Activated CD4-positive, alpha-beta T cell treated with anti-CD3 and anti-CD28 coated beads, Interleukin-2, amount 50 U/mL, for 16 hours (primary cell): ENCODE results near the gene THBS4.

Experiments used
- DNase-seq: peaks from one replicate; pipeline ENCODE4 v3.0.0-alpha.2; 2020

Gene THBS4

DNA sequence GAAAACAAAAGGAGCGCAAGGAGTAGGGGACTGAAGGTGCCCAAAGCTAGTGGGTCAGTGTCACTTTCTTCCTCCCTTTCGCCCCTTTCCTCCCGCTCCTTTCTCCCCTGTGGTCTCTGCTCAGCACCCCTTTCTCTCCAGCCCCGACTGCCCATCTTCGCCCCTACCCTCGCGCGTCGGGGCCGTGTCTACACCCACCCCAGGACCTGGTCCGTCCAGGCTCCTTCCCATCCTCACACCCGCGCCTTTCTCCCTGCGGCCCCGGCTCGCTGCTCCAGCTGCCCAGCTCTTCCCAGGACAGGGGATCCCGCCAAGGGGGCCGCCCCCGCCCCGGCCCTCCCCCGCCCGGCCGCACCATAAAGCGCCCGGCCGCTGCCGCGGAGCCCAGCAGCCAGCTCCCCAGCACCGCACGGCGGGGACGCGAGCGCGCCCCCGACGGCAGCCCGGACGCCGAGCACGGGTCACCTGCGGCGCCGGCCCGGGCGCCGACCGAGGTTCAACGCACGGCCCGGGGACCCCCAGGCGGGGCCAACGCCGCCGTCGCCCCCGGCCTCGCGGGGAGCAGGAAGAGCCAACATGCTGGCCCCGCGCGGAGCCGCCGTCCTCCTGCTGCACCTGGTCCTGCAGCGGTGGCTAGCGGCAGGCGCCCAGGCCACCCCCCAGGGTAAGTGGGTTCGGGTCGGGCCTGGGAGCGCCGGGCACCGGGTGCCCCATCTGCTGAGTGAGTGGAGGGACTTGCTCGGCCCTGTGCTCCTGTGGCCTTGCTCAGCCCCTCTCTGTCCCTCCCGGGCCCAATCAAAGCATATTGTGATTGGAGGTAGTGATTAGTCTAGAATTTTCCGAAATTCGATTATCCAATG is at the start of gene THBS4:
TSS of gene THBS4 (plus strand) at position 387 of the 860 bp plus-strand sequence. CDS start at position 577, 190 bp downstream.
- DNase-seq = no peak

DNA sequence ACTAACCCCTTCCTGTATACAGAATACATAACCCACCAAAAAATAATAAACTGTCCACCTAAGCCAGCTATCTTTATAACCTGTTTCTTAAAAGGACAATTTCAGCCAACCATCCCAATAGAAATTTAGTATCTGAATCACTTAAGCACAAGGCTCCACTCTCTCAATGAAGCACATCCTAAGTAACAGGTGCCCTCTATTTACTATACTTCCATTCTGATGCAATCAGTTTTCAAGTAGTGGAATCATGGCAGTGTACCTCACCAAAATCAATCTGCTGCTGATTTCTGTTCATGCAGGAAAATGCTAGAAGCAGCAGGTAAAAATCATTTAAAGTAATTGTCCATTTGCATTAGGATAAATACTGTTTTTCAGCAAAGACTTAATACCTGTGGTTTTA is 48.9 kb upstream of the THBS4 start:
- DNase-seq = no peak

DNA sequence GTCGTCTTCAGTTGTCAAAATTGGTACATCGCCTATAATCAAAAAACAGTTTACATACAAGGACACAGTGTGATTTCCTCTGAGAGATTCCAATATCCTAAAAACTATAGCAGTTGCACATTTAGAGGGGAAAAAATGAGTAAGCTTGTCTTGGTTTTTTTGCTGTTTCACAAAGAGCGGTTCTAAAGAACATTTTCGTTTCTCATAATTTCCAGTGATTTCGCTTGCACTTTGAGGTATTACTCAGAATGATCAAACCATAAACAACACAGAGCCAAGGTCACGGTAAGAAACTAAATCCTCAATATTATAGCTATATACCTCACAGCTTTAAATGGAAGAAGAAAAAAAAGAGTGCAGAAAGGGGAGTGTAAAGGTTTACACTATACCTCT is 44.9 kb upstream of the THBS4 start:
- peak; percentile 93 for DNase-seq

- DNase-seq = peak; percentile 94
Measured at GRCh38 chr5:79990598-79991507, 44.3 kb upstream of the THBS4 start, which contains the start of gene MTX3. Gene MTX3 (minus strand): TSS chr5:79991262. CDS start chr5:79991238, 24 bp downstream.

DNA sequence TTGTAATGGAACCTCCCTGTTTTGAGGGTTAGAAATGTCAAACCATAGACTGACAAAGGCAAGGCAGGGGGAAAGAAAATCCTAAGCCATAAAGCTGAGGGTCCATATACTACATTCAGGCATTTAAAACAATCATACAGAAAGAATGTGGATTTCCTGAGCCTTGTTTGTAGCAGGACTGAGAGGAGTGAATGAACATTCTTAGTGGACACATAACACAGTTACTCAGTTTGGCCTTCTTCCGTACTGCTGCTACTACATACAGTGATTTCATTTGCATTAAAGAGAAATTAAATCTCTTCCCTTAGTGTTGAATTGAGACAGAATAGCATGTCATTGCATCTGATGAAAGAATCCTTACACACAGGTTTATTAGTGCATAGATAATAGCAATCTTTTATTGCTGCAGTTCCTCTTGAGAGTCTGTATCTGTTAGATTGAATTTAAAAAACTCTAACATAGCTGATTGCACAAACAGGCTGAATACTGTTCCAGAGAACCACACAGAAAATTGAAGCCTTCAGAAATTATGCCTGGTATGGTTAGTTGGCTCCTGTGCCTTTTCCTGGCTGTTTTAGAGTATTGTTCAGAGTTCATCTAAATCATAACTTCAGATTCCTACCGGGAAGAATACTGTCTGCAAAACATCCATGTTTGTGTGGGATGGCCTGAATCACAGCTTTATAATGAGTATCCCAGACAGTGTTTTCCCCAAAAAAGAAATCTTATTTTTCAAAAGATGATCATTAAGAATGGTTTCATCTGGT is 42.1 kb upstream of the THBS4 start:
- DNase-seq = no peak

DNA sequence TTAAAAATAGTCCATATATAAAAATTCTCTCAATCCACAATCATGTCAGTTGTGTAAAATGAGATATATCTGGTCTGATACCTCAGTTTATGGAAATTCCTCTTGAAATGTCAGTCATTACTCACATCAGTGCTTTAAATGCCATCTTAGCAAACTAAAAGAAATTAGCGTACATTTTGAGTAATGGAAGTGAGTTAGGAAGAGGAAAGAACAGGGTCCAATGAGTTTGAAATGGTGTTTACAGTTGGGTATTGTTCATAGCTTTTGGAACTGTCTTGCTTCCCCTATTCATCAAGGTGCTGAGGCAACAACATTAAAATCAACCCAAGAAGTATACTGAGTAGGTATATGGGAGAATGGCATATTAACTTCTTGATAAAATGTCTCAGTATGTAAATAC is 35.4 kb upstream of the THBS4 start:
- DNase-seq = no peak

DNA sequence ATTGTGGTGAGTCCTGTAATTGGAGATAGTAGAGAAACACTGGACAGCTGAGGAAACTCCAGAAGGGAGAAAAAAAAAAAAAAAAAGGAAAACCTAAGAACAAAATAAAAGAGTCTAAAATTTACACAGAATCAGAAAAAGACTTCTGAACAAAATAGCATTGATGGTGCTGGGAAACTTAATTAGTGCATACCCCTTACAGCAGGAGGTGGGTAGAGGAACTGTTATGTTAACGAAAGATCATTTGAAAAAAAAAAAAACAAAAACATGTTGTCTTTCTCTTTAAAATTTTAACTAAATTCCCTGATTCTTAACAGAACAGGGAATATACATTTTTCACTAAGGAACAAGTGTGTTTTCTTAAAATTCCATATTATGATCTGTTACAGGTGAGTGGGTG is 32.5 kb upstream of the THBS4 start:
- no peak for DNase-seq

- DNase-seq = no peak
Measured at GRCh38 chr5:80008995-80009765, 26.0 kb upstream of the THBS4 start.

DNA sequence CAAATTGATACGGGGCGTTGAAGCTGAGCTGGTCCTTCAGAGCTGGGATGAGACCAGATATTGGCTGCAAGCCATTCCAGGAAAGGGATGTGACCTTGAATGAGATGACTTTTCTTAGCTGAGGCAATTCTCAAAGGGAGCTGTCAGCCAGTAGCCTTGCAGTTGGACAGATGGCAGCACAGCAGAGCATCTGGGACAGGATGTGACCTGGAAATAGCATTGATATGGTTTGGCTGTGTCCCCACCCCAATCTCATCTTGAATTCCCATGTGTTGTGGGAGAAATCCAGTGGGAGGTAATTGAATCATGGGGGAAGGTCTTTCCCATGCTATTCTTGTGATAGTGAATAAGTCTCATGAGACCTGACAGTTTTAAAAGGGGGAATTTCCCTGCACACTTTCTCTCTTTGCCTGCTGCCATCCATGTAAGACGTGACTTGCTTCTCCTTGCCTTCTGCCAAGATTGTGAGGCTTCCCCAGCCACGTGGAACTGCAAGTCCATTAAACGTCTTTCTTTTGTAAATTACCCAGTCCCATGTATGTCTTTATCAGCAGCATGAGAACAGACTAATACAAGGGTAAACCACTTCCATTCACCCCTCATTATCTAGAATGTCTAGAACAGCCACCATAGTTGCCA is 24.3 kb upstream of the THBS4 start:
- DNase-seq = no peak

- no peak for DNase-seq
Measured at GRCh38 chr5:80025069-80025468, 10.1 kb upstream of the THBS4 start.

DNA sequence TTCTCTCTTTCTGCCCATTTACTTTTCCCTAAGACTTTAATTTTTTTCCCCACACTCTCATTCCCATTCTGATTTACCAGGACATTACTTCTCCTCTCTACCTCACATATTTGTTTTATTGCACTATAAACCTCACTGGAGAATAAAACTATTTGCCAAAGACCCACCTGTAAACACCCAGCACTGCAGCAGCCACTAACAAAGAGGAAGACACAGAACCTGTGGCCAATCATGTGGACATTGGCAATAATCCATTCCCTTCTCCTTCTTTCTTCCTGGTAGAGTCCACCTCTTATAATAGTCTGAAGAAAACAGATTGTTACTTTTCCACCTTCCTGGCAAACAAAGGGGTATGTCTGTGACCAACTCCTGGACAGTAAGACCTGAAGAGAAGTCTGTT is 8.3 kb upstream of the THBS4 start:
- DNase-seq = no peak

- no peak for DNase-seq
Measured at GRCh38 chr5:80031109-80031508, 4.0 kb upstream of the THBS4 start.

DNA sequence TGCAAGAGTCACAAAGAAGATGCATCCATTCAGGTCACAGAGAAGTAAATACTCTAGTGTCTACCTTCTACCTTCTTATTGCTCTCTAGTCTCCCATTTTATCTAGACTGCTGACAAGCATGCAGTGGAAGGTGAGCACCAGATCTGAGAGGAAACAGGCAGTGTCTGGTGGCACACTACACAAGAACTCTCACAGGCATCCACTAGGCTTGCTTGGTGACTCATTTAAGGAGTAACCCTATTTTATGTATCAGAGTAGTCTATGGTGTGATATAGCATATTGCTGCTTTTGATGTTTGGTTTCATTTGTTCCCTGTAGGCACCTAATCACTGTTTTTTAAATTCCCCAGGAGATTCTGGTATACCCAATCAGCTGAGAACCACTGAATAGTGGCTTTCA is 1.6 kb upstream of the THBS4 start:
- peak; percentile 85 for DNase-seq

DNA sequence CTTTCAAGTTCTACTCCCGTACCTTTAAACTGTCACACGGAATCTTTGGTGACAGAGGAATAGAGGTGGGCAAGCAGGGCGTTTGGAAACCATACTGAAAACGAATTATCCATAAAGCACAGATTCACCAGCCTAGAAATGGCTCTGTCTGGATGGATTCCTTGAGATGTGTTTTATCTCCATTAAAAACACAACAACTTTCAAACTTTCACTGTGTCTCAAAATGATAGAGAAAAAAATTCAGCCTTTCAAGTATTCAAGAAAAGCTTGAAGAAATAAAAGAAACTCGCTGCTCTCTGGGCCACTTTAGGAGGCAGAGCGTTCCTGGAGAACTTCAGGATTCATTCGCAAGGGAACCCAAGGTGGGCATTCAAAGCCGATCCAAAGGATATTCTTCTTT is 589 bp upstream of the THBS4 start:
- no peak for DNase-seq

- no peak for DNase-seq
Measured at GRCh38 chr5:80035839-80036238, 691 bp downstream of the THBS4 start.

GRCh38 chr5:80036615-80037014 is 1.5 kb downstream of the THBS4 start:
- no peak for DNase-seq

GRCh38 chr5:80037366-80037765 is 2.2 kb downstream of the THBS4 start:
- peak; percentile 80 for DNase-seq

DNA sequence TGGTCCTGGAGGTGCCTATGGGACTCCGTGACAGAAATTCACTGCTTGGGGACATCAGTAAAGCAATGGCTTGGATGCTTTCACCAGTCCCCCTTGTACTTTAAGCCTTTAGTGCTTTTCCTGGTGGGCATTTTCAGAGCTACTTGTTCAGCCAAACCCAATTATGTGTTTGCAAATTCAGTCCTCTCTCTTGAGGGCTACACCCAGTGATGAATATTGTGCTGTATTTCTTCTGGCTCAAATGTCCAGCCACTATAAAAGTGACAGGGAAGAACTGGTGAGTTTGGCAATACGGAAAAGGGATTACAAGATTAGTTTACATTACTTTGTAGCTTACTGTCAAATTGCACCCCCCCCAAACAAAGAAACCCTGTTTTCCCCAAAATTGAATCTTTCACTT is 4.5 kb downstream of the THBS4 start:
- no peak for DNase-seq

DNA sequence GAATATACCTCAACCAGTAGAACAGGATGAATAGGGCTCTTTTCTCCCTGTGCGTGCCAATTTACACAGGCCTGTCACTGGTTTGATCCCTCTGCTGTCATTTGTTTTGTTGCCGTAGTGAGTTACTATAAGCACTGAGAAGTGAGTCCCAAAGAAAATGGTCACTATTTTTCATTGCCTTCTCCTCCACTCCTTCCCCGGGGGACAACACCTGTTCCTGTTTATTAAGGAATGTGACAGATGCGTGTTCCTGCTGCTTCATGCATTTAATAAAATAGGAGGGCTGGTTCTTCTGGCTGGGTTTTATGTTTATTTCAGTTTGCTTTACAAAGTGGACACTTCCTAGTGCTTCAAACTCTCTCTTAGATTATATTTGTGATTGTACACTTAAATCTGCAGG is 6.4 kb downstream of the THBS4 start:
- DNase-seq = no peak

- DNase-seq = no peak
Measured at GRCh38 chr5:80042330-80042729, 7.2 kb downstream of the THBS4 start.

DNA sequence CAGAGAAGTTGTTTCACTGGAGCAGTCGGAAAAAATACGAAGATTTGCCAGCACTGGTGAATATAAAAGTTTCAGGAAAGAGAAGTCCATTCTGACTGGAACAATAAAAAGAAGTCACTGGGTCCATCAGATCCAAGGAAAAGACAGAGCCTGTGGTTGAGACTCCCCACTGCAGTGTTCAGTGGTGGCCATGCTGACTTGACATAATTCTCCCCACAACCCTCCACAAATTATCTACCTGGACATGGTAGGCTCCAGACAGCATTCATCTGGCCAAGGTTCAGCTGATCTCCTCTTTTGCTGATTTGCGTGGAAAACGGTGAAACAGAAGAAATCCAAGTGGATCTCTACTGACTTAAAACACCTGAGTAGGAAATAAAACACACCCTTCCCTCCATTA is 8.0 kb downstream of the THBS4 start:
- no peak for DNase-seq
